LNCaP clone FGC (cell line): ENCODE data around the gene WDR93.

Experiments used
- DNase-seq: peaks from one replicate; pipeline ENCODE4 v3.0.0-alpha.2; 2011; ENCODE audit warnings: low read depth
- H3K4me3 ChIP-seq: 2 replicates; pipeline ENCODE4 v1.5.1; 2011; ENCODE audit warnings: mild to moderate bottlenecking, low read depth, low read length, control low read depth
- TF ChIP-seq, protein P1 (sequence below): IDR thresholded peaks from 2 replicates; pipeline ENCODE4 v1.5.1; 2012; ENCODE audit warnings: mild to moderate bottlenecking; ENCODE audit not compliant: control insufficient read depth, insufficient read depth; ENCODE audit errors: extremely low read depth

Gene WDR93

DNA sequence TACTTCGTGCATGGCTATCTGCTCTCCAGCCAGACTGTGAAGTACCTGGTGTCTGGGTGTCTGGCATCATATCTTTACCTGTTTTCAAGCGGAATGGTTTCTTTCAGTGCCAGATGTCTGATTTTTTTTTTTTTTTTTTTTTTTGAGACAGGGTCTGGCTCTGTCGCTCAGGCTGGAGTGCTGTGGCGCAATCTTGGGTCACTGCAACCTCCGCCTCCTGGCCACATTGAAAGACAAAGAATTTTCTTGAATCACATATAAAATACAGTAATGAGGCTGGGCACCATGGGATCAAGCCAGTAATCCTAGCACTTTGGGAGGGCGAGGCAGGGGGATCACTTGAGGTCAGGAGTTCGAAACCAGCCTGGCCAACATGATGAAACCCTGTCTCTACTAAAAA lies 63.2 kb downstream of the WDR93 start:
- DNase-seq, result no peak
- H3K4me3 ChIP-seq, result no peak overlapping the region
- TF ChIP-seq, protein P1, sequence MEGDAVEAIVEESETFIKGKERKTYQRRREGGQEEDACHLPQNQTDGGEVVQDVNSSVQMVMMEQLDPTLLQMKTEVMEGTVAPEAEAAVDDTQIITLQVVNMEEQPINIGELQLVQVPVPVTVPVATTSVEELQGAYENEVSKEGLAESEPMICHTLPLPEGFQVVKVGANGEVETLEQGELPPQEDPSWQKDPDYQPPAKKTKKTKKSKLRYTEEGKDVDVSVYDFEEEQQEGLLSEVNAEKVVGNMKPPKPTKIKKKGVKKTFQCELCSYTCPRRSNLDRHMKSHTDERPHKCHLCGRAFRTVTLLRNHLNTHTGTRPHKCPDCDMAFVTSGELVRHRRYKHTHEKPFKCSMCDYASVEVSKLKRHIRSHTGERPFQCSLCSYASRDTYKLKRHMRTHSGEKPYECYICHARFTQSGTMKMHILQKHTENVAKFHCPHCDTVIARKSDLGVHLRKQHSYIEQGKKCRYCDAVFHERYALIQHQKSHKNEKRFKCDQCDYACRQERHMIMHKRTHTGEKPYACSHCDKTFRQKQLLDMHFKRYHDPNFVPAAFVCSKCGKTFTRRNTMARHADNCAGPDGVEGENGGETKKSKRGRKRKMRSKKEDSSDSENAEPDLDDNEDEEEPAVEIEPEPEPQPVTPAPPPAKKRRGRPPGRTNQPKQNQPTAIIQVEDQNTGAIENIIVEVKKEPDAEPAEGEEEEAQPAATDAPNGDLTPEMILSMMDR, result no peak

DNA sequence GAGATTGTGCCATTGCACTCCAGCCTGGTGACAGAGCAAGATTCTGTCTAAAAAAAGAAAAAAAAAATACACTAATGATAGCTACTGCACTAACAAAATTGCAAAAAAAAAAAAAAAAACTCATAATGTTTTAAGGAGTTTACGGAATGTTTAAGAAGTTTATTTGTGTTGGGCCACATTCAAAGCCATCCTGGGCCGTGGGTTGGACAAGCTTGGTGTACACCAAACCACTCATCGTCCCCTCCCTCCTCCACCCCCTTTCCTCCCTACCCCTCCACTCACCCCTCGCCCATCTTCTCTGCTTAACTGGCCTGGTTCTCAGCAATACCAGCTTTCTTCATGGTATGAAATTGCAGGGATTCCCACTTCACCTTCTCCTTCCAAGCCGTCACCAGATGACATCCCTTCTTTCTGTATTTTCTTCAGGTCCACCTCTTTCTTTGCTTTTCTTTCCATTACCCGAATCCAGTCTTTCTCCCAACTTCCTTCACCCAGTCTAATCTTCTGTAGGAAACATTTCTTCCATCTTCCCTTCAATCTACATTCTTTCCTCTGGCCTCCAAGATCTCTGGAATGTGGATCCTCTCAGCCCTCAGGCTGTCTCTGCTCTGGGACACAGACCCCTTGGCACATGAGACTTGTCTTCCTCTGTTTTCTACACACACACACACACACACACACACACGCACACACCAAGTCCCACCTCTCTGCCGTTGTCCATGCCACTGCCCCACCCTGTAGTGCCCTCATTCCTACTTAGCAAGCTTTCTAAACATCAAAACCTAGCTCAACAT lies 63.9 kb downstream of the WDR93 start:
- TF ChIP-seq, protein P1, result no peak

DNA sequence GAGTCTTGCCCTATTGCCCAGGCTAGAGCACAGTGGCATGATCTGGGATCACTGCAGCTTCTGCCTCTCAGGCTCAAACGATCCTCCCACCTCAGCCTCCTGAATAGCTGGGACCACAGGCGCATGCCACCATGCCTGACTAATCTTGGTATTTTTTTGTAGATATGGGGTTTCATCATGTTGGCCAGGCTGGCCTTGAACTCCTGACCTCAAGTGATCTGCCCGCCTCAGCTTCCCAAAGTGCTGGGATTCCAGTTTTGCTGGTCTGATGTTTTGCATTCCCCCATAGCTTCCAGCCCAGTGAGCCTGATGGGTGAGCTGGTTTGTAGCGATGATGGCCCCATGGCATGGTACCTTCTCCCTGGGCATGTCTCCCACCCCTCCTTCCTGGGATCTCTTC lies 65.1 kb downstream of the WDR93 start:
- no peak for DNase-seq
- TF ChIP-seq, protein P1, result no peak
- no peak overlapping the region for H3K4me3 ChIP-seq

More for the DNA sequence above, 63.9 kb downstream of the WDR93 start:
- no peak for DNase-seq
- no peak overlapping the region for H3K4me3 ChIP-seq

DNA sequence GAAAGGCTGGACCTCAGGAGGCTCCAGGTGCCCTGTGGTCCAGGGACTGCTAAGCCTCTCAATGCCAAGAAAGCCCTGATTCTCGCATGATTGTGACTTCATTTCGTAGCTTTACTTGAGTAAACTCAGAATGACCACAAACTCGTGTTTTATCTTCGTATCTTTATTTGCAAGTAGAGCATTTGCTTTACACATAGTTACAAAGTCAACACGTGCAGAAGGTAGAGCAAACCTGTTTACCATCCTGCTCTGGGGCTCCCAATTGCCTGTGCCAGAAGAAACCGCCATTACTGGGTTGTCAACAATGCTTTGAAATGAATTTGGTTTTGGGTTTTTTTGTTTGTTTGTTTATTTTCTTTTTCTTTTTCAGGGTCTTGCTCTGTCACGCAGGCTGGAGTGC lies 66.3 kb downstream of the WDR93 start:
- DNase-seq, result peak; percentile 99
- TF ChIP-seq, protein P1, result no peak
- no peak overlapping the region for H3K4me3 ChIP-seq

DNA sequence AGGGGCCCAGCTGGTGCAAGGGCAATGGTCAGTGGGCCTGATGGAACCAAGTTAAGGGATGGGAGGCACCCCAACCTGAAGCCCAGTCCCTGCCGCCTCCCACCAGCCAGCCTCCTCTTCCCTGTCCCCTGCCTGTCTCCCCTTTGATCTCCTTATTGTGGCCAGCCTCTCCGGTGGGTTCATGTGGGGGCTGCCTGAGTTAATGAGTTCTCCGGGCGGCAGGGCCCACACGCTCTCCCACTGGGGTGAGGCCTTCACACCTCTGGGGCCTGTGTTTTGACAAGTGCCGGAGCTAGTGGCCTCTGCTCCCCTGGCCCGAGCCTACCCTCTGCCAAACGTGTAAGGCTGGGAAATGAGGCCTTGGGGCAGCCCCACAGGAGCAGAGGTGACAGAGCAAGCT lies 67.7 kb downstream of the WDR93 start:
- no peak overlapping the region for H3K4me3 ChIP-seq
- DNase-seq, result no peak
- TF ChIP-seq, protein P1, result no peak

DNA sequence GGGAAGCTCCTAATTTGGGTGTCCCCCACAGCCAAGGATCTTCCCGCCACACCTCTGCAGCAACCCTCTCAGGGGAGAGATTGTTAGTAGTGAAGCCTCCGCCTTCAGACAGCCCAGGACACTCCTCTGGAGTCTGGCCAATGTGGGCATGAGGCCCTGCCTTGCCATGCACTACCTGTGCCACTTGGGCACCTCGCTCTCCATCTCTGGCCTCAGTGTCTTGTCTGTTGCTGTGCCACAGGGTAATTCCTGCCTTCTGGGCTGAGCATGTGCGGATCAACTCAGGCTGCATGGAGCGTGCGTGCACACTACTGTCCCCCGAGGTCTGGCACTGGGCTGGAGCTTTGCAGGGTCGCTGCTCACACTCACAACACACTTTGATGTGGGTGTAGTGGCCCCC lies 68.4 kb downstream of the WDR93 start:
- H3K4me3 ChIP-seq, result no peak overlapping the region
- DNase-seq, result no peak
- TF ChIP-seq, protein P1, result no peak

DNA sequence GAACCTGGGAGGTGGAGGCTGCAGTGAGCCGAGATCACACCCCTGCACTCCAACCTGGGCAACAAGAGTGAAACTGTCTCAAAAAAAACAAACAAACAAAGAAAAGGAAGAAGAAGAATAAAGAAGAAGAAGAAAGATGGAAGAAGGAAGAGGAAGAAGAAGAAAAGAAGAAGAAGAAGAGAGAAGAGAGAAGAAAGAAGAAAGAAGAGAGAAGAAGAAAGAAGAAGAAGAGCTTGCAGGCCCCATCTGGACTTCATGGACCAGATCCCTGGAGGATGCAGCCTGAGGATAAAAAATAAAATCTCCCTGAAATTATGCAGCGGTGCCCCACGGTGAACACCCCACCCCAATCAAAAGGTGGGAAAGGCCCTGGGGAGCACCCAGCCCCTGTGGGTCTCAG lies 69.2 kb downstream of the WDR93 start:
- TF ChIP-seq, protein P1, result no peak
- H3K4me3 ChIP-seq, result no peak overlapping the region
- DNase-seq, result no peak
